Stomach smooth muscle (tissue), 2 donors: ENCODE measurements around the gene CDON.

Source experiments
- H3K27ac ChIP-seq: one replicate; pipeline ENCODE4 v1.7.0; 2013; ENCODE audit warnings: mild to moderate bottlenecking, low read length, inconsistent platforms
- H3K27me3 ChIP-seq, 2 donors: one replicate each; pipeline ENCODE4 v1.7.0; 2013; ENCODE audit warnings: low read length in 2 of 2; ENCODE audit not compliant: insufficient read depth in 2 of 2, control insufficient read depth in 1 of 2
- H3K36me3 ChIP-seq, 2 donors: one replicate each; pipeline ENCODE4 v1.7.0; 2013; ENCODE audit warnings: low read length in 2 of 2; ENCODE audit not compliant: control insufficient read depth in 2 of 2, insufficient read depth in 2 of 2
- H3K4me1 ChIP-seq: one replicate; pipeline ENCODE4 v1.7.0; 2013; ENCODE audit warnings: low read length; ENCODE audit not compliant: control insufficient read depth, insufficient read depth
- H3K4me3 ChIP-seq, 2 donors: one replicate each; pipeline ENCODE4 v1.7.0; 2013; ENCODE audit warnings: low read length in 2 of 2
- H3K9ac ChIP-seq, 2 donors: one replicate each; pipeline ENCODE4 v1.7.0; 2013; ENCODE audit warnings: low read length in 2 of 2, mild to moderate bottlenecking in 1 of 2
- H3K9me3 ChIP-seq, 2 donors: one replicate each; pipeline ENCODE4 v1.7.0; 2013; ENCODE audit warnings: low read length in 2 of 2; ENCODE audit not compliant: control insufficient read depth in 2 of 2
- donor health status: healthy.
- donor health status: Pancreatic carcinoma.

CDON gene

GRCh38 chr11:125933030-125933813, 129.4 kb downstream of the CDON start:
- Histone ChIP-seq H3K9ac (no peak overlapping the region), H3K27ac (no peak overlapping the region), H3K36me3 (no peaks in the 10 kb centered on the region), H3K27me3 (peaks cover 0 to 2% of the 10 kb centered on the region in 2 donors), H3K9me3 (no peaks in the 10 kb centered on the region), H3K4me3 (no peak overlapping the region), H3K4me1 (no peaks in the 10 kb centered on the region)

GRCh38 chr11:125932301-125932700, 130.4 kb downstream of the CDON start:
- Histone ChIP-seq H3K9ac (no peak overlapping the region), H3K4me1 (no peaks in the 10 kb centered on the region), H3K36me3 (no peaks in the 10 kb centered on the region), H3K9me3 (no peaks in the 10 kb centered on the region), H3K4me3 (no peak overlapping the region), H3K27ac (no peak overlapping the region), H3K27me3 (peaks cover 0 to 2% of the 10 kb centered on the region in 2 donors)

GRCh38 chr11:125931668-125932067, 131.0 kb downstream of the CDON start:
- no peak overlapping the region for H3K27ac ChIP-seq
- H3K27me3 ChIP-seq, result peaks cover 0 to 2% of the 10 kb centered on the region in 2 donors
- no peaks in the 10 kb centered on the region for H3K36me3 ChIP-seq
- no peaks in the 10 kb centered on the region for H3K9me3 ChIP-seq
- H3K4me1 ChIP-seq, result no peaks in the 10 kb centered on the region
- H3K9ac ChIP-seq, result no peak overlapping the region
- no peak overlapping the region for H3K4me3 ChIP-seq

- Histone ChIP-seq H3K4me1 (no peaks in the 10 kb centered on the region), H3K27me3 (peaks cover 0 to 2% of the 10 kb centered on the region in 2 donors), H3K9ac (no peak overlapping the region), H3K27ac (no peak overlapping the region), H3K36me3 (no peaks in the 10 kb centered on the region), H3K9me3 (no peaks in the 10 kb centered on the region), H3K4me3 (no peak overlapping the region)
Measured at GRCh38 chr11:125931116-125931515, 131.6 kb downstream of the CDON start.

- Histone ChIP-seq H3K27me3 (peaks cover 0 to 2% of the 10 kb centered on the region in 2 donors), H3K27ac (no peak overlapping the region), H3K36me3 (no peaks in the 10 kb centered on the region), H3K4me1 (no peaks in the 10 kb centered on the region), H3K9ac (no peak overlapping the region), H3K4me3 (no peak overlapping the region), H3K9me3 (no peaks in the 10 kb centered on the region)
Measured at GRCh38 chr11:125930076-125930450, 132.6 kb downstream of the CDON start.

- Histone ChIP-seq H3K4me1 (no peaks in the 10 kb centered on the region), H3K4me3 (no peak overlapping the region), H3K36me3 (no peaks in the 10 kb centered on the region), H3K27me3 (peaks cover 0 to 2% of the 10 kb centered on the region in 2 donors), H3K9ac (no peak overlapping the region), H3K27ac (no peak overlapping the region), H3K9me3 (no peaks in the 10 kb centered on the region)
Measured at GRCh38 chr11:125929445-125930075, 133.1 kb downstream of the CDON start.

- H3K9ac ChIP-seq, result no peak overlapping the region
- no peaks in the 10 kb centered on the region for H3K36me3 ChIP-seq
- H3K4me3 ChIP-seq, result no peak overlapping the region
- no peaks in the 10 kb centered on the region for H3K4me1 ChIP-seq
- no peak overlapping the region for H3K27ac ChIP-seq
- H3K27me3 ChIP-seq, result peaks cover 0 to 2% of the 10 kb centered on the region in 2 donors
- H3K9me3 ChIP-seq, result no peaks in the 10 kb centered on the region
Measured at GRCh38 chr11:125926682-125927081, 136.0 kb downstream of the CDON start.

GRCh38 chr11:125925804-125926203, 136.9 kb downstream of the CDON start:
- Histone ChIP-seq H3K9ac (no peak overlapping the region), H3K4me1 (no peaks in the 10 kb centered on the region), H3K27me3 (peaks cover 0 to 2% of the 10 kb centered on the region in 2 donors), H3K27ac (no peak overlapping the region), H3K36me3 (no peaks in the 10 kb centered on the region), H3K4me3 (no peak overlapping the region), H3K9me3 (no peaks in the 10 kb centered on the region)

- no peak overlapping the region for H3K4me3 ChIP-seq
- no peaks in the 10 kb centered on the region for H3K4me1 ChIP-seq
- no peak overlapping the region for H3K27ac ChIP-seq
Measured at GRCh38 chr11:125925247-125925740, 137.4 kb downstream of the CDON start.

GRCh38 chr11:125924384-125925007, 138.2 kb downstream of the CDON start:
- Histone ChIP-seq H3K4me1 (no peaks in the 10 kb centered on the region), H3K9me3 (no peaks in the 10 kb centered on the region), H3K27me3 (no peaks in the 10 kb centered on the region), H3K9ac (no peak overlapping the region), H3K36me3 (no peaks in the 10 kb centered on the region), H3K4me3 (no peak overlapping the region), H3K27ac (no peak overlapping the region)

More at GRCh38 chr11:125925247-125925740, 137.4 kb downstream of the CDON start:
- H3K9ac ChIP-seq, result no peak overlapping the region
- no peaks in the 10 kb centered on the region for H3K36me3 ChIP-seq
- H3K9me3 ChIP-seq, result no peaks in the 10 kb centered on the region
- H3K27me3 ChIP-seq, result peaks cover 0 to 2% of the 10 kb centered on the region in 2 donors
